ENCODE data around the gene ELL. TPM values are rescaled to one million over a fixed set of nuclear protein-coding genes. Genes with fewer than 3 reads are reported as not detected.
A peak's percentile ranks its signal among the peaks of the same experiment; 100 is the strongest.

ELL gene
- polyA plus RNA-seq, 1 donor from 2014 or later: 7.2 TPM

DNA sequence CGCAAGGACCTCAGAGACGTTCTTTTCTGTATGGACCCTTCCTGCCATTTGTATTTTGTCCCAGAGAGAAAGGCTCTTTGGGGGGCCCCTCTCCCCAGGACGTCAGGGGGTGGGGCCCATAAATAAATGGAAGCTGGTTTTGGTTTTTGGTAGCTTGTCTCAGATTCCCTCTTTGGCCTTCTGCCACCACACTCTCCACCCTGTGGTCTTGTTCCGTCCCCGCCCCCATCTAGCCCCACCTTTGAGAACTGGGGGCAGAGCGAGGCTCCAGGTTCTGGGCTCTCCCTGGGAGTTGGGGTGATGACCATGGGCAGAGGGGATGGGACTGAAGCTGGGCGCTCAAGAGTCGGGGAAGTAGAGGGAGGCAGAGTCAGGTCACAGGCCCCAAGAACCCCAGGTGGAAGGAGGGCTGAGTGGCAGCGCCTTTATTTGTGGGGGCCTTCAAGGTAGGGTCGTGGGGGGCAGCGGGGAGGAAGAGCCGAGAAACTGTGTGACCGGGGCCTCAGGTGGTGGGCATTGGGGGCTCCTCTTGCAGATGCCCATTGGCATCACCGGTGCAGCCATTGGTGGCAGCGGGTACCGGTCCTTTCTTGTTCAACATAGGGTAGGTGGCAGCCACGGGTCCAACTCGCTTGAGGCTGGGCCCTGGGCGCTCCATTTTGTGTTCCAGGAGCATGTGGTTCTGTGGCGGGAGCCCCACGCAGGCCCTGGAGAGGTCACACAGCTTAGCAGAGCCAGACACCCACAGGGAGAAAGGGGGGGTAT lies 87.3 kb downstream of the ELL start:
- H3K27ac ChIP-seq (ENCODE audit: low read length): no peak overlapping the region
- H3K4me3 ChIP-seq (ENCODE audit: low read length): no peak overlapping the region
- H3K9me3 ChIP-seq (ENCODE audit: low read length): no peaks in the 10 kb centered on the region
- H3K9ac ChIP-seq (ENCODE audit: low read length): no peak overlapping the region
- TF ChIP-seq MXI1 (conservative IDR thresholded peaks at IDR 0.05; ENCODE audit: poor library complexity, severe bottlenecking) (no peak), POLR2AphosphoS5 (IDR thresholded peaks at IDR 0.05) (no peak), RAD21 (conservative IDR thresholded peaks at IDR 0.05) (no peak), EP300 (conservative IDR thresholded peaks at IDR 0.05; ENCODE audit: poor library complexity, severe bottlenecking) (no peak), SMC3 (conservative IDR thresholded peaks at IDR 0.05; ENCODE audit: poor library complexity) (no peak), EZH2 (IDR thresholded peaks at IDR 0.05; ENCODE audit: borderline replicate concordance, insufficient read depth, low read length, poor library complexity, severe bottlenecking) (no peak), TAF1 (IDR thresholded peaks at IDR 0.05; ENCODE audit: low read depth) (no peak)
- TF ChIP-seq, protein P1, sequence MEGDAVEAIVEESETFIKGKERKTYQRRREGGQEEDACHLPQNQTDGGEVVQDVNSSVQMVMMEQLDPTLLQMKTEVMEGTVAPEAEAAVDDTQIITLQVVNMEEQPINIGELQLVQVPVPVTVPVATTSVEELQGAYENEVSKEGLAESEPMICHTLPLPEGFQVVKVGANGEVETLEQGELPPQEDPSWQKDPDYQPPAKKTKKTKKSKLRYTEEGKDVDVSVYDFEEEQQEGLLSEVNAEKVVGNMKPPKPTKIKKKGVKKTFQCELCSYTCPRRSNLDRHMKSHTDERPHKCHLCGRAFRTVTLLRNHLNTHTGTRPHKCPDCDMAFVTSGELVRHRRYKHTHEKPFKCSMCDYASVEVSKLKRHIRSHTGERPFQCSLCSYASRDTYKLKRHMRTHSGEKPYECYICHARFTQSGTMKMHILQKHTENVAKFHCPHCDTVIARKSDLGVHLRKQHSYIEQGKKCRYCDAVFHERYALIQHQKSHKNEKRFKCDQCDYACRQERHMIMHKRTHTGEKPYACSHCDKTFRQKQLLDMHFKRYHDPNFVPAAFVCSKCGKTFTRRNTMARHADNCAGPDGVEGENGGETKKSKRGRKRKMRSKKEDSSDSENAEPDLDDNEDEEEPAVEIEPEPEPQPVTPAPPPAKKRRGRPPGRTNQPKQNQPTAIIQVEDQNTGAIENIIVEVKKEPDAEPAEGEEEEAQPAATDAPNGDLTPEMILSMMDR (IDR thresholded peaks at IDR 0.05; ENCODE audit: poor library complexity, severe bottlenecking): no peak
- TF ChIP-seq, protein P2, sequence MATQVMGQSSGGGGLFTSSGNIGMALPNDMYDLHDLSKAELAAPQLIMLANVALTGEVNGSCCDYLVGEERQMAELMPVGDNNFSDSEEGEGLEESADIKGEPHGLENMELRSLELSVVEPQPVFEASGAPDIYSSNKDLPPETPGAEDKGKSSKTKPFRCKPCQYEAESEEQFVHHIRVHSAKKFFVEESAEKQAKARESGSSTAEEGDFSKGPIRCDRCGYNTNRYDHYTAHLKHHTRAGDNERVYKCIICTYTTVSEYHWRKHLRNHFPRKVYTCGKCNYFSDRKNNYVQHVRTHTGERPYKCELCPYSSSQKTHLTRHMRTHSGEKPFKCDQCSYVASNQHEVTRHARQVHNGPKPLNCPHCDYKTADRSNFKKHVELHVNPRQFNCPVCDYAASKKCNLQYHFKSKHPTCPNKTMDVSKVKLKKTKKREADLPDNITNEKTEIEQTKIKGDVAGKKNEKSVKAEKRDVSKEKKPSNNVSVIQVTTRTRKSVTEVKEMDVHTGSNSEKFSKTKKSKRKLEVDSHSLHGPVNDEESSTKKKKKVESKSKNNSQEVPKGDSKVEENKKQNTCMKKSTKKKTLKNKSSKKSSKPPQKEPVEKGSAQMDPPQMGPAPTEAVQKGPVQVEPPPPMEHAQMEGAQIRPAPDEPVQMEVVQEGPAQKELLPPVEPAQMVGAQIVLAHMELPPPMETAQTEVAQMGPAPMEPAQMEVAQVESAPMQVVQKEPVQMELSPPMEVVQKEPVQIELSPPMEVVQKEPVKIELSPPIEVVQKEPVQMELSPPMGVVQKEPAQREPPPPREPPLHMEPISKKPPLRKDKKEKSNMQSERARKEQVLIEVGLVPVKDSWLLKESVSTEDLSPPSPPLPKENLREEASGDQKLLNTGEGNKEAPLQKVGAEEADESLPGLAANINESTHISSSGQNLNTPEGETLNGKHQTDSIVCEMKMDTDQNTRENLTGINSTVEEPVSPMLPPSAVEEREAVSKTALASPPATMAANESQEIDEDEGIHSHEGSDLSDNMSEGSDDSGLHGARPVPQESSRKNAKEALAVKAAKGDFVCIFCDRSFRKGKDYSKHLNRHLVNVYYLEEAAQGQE (IDR thresholded peaks at IDR 0.05; ENCODE audit: borderline replicate concordance): no peak
- H4K20me1 ChIP-seq (ENCODE audit: insufficient read depth): no peaks in the 10 kb centered on the region
- H3K4me2 ChIP-seq (ENCODE audit: low read length): no peak overlapping the region
- H2AFZ ChIP-seq (ENCODE audit: low read depth, low read length): no peak overlapping the region
- no peaks in the 10 kb centered on the region for H3K9me2 ChIP-seq (ENCODE audit: insufficient read depth, low read length)
- H3F3A ChIP-seq (ENCODE audit: insufficient read depth, low read length, poor library complexity, severe bottlenecking): peaks cover 3% of the 10 kb centered on the region
- no peaks in the 10 kb centered on the region for H3K27me3 ChIP-seq (ENCODE audit: insufficient read depth, low read depth, low read length)
- H3K36me3 ChIP-seq (ENCODE audit: insufficient read depth, low read length): no peaks in the 10 kb centered on the region
- no peaks in the 10 kb centered on the region for H3K79me2 ChIP-seq (replicated peaks; ENCODE audit: insufficient read depth, low read length)

DNA sequence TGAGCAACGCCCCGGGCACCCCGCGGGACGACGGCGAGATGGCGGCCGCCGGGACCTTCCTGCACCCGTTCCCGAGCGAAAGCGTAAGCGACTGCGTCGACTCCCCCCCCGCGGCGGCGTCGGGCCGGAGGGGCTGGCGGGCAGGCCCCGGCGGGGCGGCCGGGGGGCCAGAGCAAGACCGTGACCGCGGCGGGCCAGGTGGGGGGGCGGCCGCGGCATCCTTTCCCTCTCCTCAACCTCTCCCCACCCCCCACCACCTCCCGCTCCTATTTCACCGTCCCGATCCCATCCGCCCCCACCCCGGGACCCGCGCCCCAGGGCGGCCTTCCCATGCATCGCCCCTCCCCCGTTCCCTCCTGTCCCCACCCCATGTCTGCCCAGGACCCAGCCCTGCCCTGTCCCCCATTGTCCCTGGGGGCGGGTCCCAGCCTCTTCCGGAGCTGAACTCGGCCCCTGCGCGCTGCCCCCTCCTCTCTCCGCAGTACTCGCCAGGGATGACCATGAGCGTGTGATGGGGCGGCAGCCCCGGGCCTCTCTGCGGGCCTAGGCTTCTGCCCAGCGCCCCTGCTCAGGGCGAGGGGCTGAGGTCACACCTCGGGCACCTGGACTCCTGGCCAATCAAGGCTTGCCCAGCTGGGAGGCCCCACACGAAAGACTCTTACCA lies 88.0 kb downstream of the ELL start:
- Histone ChIP-seq H4K20me1 (ENCODE audit: insufficient read depth) (no peaks in the 10 kb centered on the region), H3K79me2 (replicated peaks; ENCODE audit: insufficient read depth, low read length) (no peaks in the 10 kb centered on the region), H3K9ac (ENCODE audit: low read length) (peak overlapping the region; percentile 16), H3K27me3 (ENCODE audit: insufficient read depth, low read depth, low read length) (no peaks in the 10 kb centered on the region), H3F3A (ENCODE audit: insufficient read depth, low read length, poor library complexity, severe bottlenecking) (peaks cover 3% of the 10 kb centered on the region), H3K4me3 (ENCODE audit: low read length) (no peak overlapping the region), H2AFZ (ENCODE audit: low read depth, low read length) (no peak overlapping the region), H3K27ac (ENCODE audit: low read length) (no peak overlapping the region), H3K36me3 (ENCODE audit: insufficient read depth, low read length) (no peaks in the 10 kb centered on the region), H3K9me2 (ENCODE audit: insufficient read depth, low read length) (no peaks in the 10 kb centered on the region), H3K9me3 (ENCODE audit: low read length) (no peaks in the 10 kb centered on the region), H3K4me2 (ENCODE audit: low read length) (no peak overlapping the region)
- TF ChIP-seq MXI1 (conservative IDR thresholded peaks at IDR 0.05; ENCODE audit: poor library complexity, severe bottlenecking): no peak
- no peak for TF ChIP-seq TAF1 (IDR thresholded peaks at IDR 0.05; ENCODE audit: low read depth)
- TF ChIP-seq RAD21 (conservative IDR thresholded peaks at IDR 0.05): no peak
- no peak for TF ChIP-seq EZH2 (IDR thresholded peaks at IDR 0.05; ENCODE audit: borderline replicate concordance, insufficient read depth, low read length, poor library complexity, severe bottlenecking)
- TF ChIP-seq, protein P2 (IDR thresholded peaks at IDR 0.05; ENCODE audit: borderline replicate concordance): no peak
- no peak for TF ChIP-seq EP300 (conservative IDR thresholded peaks at IDR 0.05; ENCODE audit: poor library complexity, severe bottlenecking)
- TF ChIP-seq POLR2AphosphoS5 (IDR thresholded peaks at IDR 0.05): no peak
